ENCODE results near the gene SORCS1. TPM values are rescaled to one million over a fixed set of nuclear protein-coding genes. Genes with fewer than 3 reads are reported as not detected.

SORCS1 gene
- total RNA-seq, 1 experiment from 2014 or later, result not detected

GRCh38 chr10:106636766-106637491 is 527.6 kb downstream of the SORCS1 start:
- Histone ChIP-seq H2AFZ (no peak overlapping the region), H3F3A (ENCODE audit: insufficient read depth, low read depth) (no peaks in the 10 kb centered on the region), H3K79me2 (ENCODE audit: low read depth) (no peaks in the 10 kb centered on the region), H3K4me3 (no peak overlapping the region), H3K27me3 (ENCODE audit: insufficient read depth, low read depth) (no peaks in the 10 kb centered on the region), H3K27ac (no peak overlapping the region), H3K9me3 (ENCODE audit: insufficient read depth, low read depth) (no peaks in the 10 kb centered on the region), H3K9me2 (ENCODE audit: insufficient read depth) (no peaks in the 10 kb centered on the region), H3K4me2 (no peak overlapping the region), H3K4me1 (replicated peaks; ENCODE audit: insufficient read depth) (no peaks in the 10 kb centered on the region), H3K36me3 (ENCODE audit: low read depth) (no peaks in the 10 kb centered on the region), H4K20me1 (ENCODE audit: insufficient read depth) (no peaks in the 10 kb centered on the region)
- intact Hi-C loops (cut with micrococcal nuclease; ENCODE audit: unreplicated experiment), result no loop called here
- TF ChIP-seq CTCF (conservative IDR thresholded peaks at IDR 0.05), result no peak
- no peak for TF ChIP-seq EZH2 (IDR thresholded peaks at IDR 0.05; ENCODE audit: low read depth)
- ChIA-PET CTCF (no interaction called here), POLR2A (ENCODE audit: unreplicated experiment) (no interaction called here)
- BruUV-seq (replicated peaks), result no TSS peak
- DNase-seq, result no peak

- intact Hi-C loops (cut with micrococcal nuclease; ENCODE audit: unreplicated experiment), result no loop called here
- ChIA-PET CTCF (no interaction called here), POLR2A (ENCODE audit: unreplicated experiment) (no interaction called here)
- DNase-seq, result no peak
- Histone ChIP-seq H3K9me2 (ENCODE audit: insufficient read depth) (no peaks in the 10 kb centered on the region), H3K4me2 (no peak overlapping the region), H3K27me3 (ENCODE audit: insufficient read depth, low read depth) (no peaks in the 10 kb centered on the region), H3K79me2 (ENCODE audit: low read depth) (no peaks in the 10 kb centered on the region), H3K36me3 (ENCODE audit: low read depth) (no peaks in the 10 kb centered on the region), H3K4me3 (no peak overlapping the region), H2AFZ (no peak overlapping the region), H3F3A (ENCODE audit: insufficient read depth, low read depth) (no peaks in the 10 kb centered on the region), H4K20me1 (ENCODE audit: insufficient read depth) (no peaks in the 10 kb centered on the region), H3K9me3 (ENCODE audit: insufficient read depth, low read depth) (no peaks in the 10 kb centered on the region), H3K27ac (no peak overlapping the region), H3K4me1 (replicated peaks; ENCODE audit: insufficient read depth) (no peaks in the 10 kb centered on the region)
- no TSS peak for BruUV-seq (replicated peaks)
- TF ChIP-seq CTCF (conservative IDR thresholded peaks at IDR 0.05), result no peak
- TF ChIP-seq EZH2 (IDR thresholded peaks at IDR 0.05; ENCODE audit: low read depth), result no peak
These were observed 528.6 kb downstream of the SORCS1 start for GRCh38 chr10:106635947-106636346.

GRCh38 chr10:106631016-106631702 is 533.3 kb downstream of the SORCS1 start:
- ChIA-PET CTCF (no interaction called here), POLR2A (ENCODE audit: unreplicated experiment) (no interaction called here)
- H4K20me1 ChIP-seq (ENCODE audit: insufficient read depth), result no peaks in the 10 kb centered on the region
- no peak overlapping the region for H2AFZ ChIP-seq
- H3K9me3 ChIP-seq (ENCODE audit: insufficient read depth, low read depth), result no peaks in the 10 kb centered on the region
- TF ChIP-seq EZH2 (IDR thresholded peaks at IDR 0.05; ENCODE audit: low read depth) (no peak), CTCF (conservative IDR thresholded peaks at IDR 0.05) (no peak)
- DNase-seq, result no peak
- H3K27ac ChIP-seq, result no peak overlapping the region
- H3K9me2 ChIP-seq (ENCODE audit: insufficient read depth), result no peaks in the 10 kb centered on the region
- no peaks in the 10 kb centered on the region; the same call in 1 of the 2 replicates for H3K27me3 ChIP-seq (ENCODE audit: insufficient read depth, low read depth)
- H3K4me1 ChIP-seq (replicated peaks; ENCODE audit: insufficient read depth), result no peaks in the 10 kb centered on the region
- H3K4me2 ChIP-seq, result no peak overlapping the region
- intact Hi-C loops (cut with micrococcal nuclease; ENCODE audit: unreplicated experiment), result no loop called here
- no peaks in the 10 kb centered on the region for H3K36me3 ChIP-seq (ENCODE audit: low read depth)
- H3F3A ChIP-seq (ENCODE audit: insufficient read depth, low read depth), result no peaks in the 10 kb centered on the region
- H3K79me2 ChIP-seq (ENCODE audit: low read depth), result no peaks in the 10 kb centered on the region
- no TSS peak for BruUV-seq (replicated peaks)
- H3K4me3 ChIP-seq, result no peak overlapping the region

Measured in PC-9 (cell line).